GM21717 (cell line): Measurements from ENCODE around the gene UGT1A4.

Experiments
- ATAC-seq: cut with Tn5 transposase; IDR thresholded peaks from one replicate; pipeline ENCODE4 v1.9.1; 2021; ENCODE audit warnings: mild to moderate bottlenecking, moderate library complexity; ENCODE audit not compliant: unreplicated experiment

UGT1A4 gene

DNA sequence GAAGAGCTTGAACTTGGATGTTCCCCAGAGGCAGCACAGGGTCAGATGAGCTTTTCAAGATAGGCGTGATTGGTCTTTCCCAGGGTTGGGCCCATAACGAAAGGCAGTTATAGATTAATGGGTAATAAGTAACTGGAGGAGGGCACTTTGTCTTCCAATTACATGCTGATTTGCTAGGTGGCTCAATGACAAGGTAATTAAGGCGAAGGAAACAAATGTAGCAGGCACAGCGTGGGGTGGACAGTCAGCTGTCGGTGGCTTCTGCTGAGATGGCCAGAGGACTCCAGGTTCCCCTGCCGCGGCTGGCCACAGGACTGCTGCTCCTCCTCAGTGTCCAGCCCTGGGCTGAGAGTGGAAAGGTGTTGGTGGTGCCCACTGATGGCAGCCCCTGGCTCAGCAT is at the start of gene UGT1A4:
TSS of gene UGT1A4 (plus strand) at position 185 of the 400 bp plus-strand sequence. CDS start at position 270, 85 bp downstream.
- no peak for ATAC-seq

- ATAC-seq, result no peak
Observed at GRCh38 chr2:233671290-233672161, 47.0 kb upstream of the UGT1A4 start, which contains the start of gene UGT1A9. TSS of gene UGT1A9 (plus strand) at chr2:233671898. CDS start at chr2:233671935, 37 bp downstream.

DNA sequence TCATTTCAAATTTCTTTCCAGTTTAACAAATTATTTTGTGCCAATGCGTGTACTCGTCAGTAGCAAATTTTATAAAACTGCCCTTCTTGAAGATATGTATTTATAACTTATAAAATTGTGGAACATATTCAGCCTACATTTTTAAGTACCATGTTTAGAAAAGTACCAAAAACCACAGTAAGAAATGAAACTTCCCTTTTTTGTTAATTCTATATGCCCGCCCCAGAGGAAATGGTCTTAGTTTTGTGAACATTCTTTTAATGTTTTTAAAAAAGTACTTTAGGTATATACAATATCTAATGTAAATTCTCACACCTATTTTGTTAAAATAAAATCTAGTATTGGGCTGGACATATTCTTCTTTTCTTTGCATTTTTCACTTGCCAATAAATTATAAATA is 45.6 kb upstream of the UGT1A4 start:
- ATAC-seq, result no peak

GRCh38 chr2:233673896-233674295 is 44.6 kb upstream of the UGT1A4 start:
- ATAC-seq, result no peak

- no peak for ATAC-seq
Observed at GRCh38 chr2:233674314-233674713, 44.2 kb upstream of the UGT1A4 start.

GRCh38 chr2:233674995-233675394 is 43.5 kb upstream of the UGT1A4 start:
- ATAC-seq, result no peak

DNA sequence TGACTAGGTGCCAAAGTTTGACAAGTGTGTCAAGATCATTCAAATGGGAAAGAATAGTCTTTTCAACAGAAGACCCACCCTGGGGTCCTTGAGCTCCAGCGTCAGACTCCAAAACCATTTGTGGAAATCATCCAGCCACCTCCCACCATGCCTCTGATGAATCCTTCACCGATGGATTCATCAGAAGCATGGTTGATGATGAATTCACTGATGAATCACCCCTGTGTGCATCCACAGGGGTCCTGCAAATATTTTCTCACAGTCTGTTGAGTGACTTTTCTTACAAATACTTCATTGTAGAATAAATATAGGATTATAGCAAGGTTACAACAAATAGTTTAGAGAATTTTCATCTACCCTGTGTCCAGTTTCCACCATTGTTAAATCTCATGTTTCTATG is 42.5 kb upstream of the UGT1A4 start:
- ATAC-seq, result no peak

DNA sequence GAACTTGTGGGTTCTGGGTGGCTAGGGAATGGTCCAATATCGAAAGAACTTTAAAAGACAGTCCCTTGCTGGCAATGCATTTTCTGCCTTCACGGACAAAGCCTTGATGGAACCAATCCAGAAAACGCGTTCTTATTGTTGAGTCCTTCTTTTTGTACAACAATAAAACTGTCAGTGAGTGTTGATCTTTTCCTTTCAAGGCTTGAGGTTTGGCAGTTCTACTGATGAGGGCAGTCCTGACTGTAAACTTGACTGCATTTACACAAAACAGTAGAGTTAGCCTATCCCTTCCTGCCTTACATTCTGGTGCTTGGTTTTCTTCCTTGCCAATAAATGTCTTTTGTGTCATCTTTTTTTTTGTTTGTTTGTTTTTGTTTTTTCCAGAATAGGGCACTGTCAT is 39.3 kb upstream of the UGT1A4 start:
- ATAC-seq, result no peak

- ATAC-seq, result no peak
Observed at GRCh38 chr2:233680361-233681045, 38.0 kb upstream of the UGT1A4 start.

GRCh38 chr2:233681521-233682099 is 36.9 kb upstream of the UGT1A4 start, which contains the start of gene UGT1A7:
TSS of gene UGT1A7 (plus strand) at chr2:233681901. CDS start at chr2:233681938, 37 bp downstream.
- no peak for ATAC-seq

GRCh38 chr2:233684640-233685039 is 33.9 kb upstream of the UGT1A4 start:
- no peak for ATAC-seq

DNA sequence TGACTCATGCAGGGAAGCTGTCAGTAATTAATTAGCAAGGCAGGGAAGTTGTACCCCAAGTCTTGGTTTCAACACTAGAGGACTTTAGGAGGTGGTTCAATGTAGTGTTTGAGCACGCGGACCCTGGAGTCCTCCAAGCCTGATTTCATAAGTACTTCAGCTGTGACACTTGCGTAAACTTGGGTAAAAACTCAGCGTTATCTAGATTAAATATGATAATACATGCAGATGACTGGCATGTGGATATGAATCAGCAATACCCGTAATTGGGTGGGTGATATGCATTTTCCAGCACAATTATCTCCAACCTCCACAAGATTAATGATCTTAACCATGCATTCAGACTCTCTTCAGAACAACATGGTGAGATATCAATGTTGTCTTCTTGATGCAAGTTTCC is 31.6 kb upstream of the UGT1A4 start:
- ATAC-seq, result no peak

- no peak for ATAC-seq
Observed at GRCh38 chr2:233688341-233688740, 30.2 kb upstream of the UGT1A4 start.

GRCh38 chr2:233689031-233689430 is 29.5 kb upstream of the UGT1A4 start:
- ATAC-seq, result no peak

GRCh38 chr2:233689501-233689900 is 29.0 kb upstream of the UGT1A4 start:
- ATAC-seq, result no peak

- ATAC-seq, result no peak
Observed at GRCh38 chr2:233690444-233690843, 28.1 kb upstream of the UGT1A4 start.

DNA sequence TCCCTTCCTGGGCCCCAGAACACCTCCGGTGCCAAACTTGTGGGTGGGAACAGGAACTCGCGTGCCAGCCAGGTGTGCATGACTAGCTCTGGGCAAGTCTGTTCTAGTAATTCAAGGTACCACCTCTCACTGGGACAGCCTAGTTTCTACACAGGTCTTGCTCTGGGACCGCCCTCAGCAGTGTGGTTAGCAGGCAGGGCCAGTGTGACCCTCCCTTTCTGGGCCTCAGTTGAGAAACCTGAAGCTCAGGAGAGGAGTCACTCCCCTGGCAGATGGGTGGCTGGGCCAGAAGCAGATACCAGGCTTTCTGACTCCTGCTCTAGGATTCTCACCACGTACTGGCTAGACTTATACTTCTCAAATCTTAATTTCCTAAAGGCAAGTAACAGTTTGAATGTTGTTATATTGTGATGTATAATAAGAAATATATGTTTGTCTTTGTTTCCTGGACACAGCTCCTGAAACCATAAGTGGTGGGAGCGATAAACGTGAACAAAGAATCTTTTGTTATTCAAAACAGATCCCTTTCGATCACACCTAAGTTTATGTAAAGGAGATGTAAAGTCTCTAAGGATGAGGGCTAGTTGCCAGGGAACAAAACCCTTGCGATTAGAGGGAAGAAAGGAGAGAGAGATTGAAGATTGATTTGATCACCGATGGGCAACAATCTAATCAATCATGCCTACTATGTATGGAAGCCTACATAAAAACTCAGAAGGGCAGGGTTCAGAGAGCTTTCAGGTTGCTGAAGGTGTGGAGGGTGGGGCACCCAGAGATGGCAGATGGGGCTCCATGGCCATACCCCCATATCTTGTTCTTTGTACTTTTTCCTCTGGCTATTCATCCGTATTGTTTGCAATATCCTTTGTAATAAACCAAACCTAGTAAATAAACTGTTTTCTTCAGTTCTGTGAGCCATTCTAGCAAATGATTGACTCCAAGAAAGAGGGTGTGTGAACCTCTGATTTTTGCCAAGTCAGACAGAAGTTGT is 26.8 kb upstream of the UGT1A4 start:
- ATAC-seq, result no peak

- no peak for ATAC-seq
Observed at GRCh38 chr2:233692648-233693047, 25.9 kb upstream of the UGT1A4 start, which contains the start of gene UGT1A6. TSS of gene UGT1A6 (plus strand) at chr2:233692890. CDS start at chr2:233693005, 115 bp downstream.

- ATAC-seq, result no peak
Observed at GRCh38 chr2:233693963-233694362, 24.6 kb upstream of the UGT1A4 start.

- ATAC-seq, result no peak
Observed at GRCh38 chr2:233698740-233699139, 19.8 kb upstream of the UGT1A4 start.
